Esophagus muscularis mucosa (tissue), 4 donors: ENCODE results near the gene GUCY2D. TPM values are rescaled to one million over a fixed set of nuclear protein-coding genes. Genes with fewer than 3 reads are reported as not detected.

Source experiments
- DNase-seq: peaks from one replicate; pipeline ENCODE4 v3.0.0-alpha.2; 2017; ENCODE audit errors: extremely low spot score
- H3K27ac ChIP-seq, 4 donors: fragments of 200-600 bp; sonication (generic); replicated peaks in 1 of 4; 1 replicate in 3 of 4; 2 replicates in 1 of 4; pipeline ENCODE4 v1.5.1; 2016 to 2019; ENCODE audit warnings: mild to moderate bottlenecking in 1 of 4
- H3K27me3 ChIP-seq, 4 donors: fragments of 200-600 bp; sonication (generic); one replicate each; pipeline versions ENCODE4 v1.5.1 to v1.6.0; 2016 to 2019
- H3K36me3 ChIP-seq, 4 donors: fragments of 200-600 bp; sonication (generic); one replicate each; pipeline ENCODE4 v1.5.1; 2016 to 2019
- H3K4me1 ChIP-seq, 4 donors: fragments of 200-600 bp; sonication (generic); one replicate each; pipeline ENCODE4 v1.5.1; 2016 to 2019
- H3K4me3 ChIP-seq, 4 donors: fragments of 200-600 bp; sonication (generic); 1 replicate in 2 of 4; 2 replicates in 2 of 4; pipeline ENCODE4 v1.5.1; 2016 to 2019; ENCODE audit warnings: mild to moderate bottlenecking in 4 of 4, moderate library complexity in 1 of 4
- H3K9me3 ChIP-seq, 4 donors: fragments of 200-600 bp; sonication (generic); 1 replicate in 3 of 4; 2 replicates in 1 of 4; pipeline ENCODE4 v1.5.1; 2016 to 2019
- EP300 ChIP-seq: sonication (generic); formaldehyde crosslinking; IDR thresholded peaks from one replicate; pipeline ENCODE4 v1.6.1; 2017; ENCODE audit warnings: antibody characterized with exemption
- POLR2A ChIP-seq: fragments of 450-650 bp; IDR thresholded peaks from one replicate; pipeline ENCODE4 v1.6.1; 2017; ENCODE audit warnings: antibody characterized with exemption, moderate library complexity, mild to moderate bottlenecking, low read depth
- POLR2AphosphoS5 ChIP-seq, 2 donors: sonication (generic); formaldehyde crosslinking; IDR thresholded peaks; one replicate each; pipeline ENCODE4 v1.6.1; 2017; ENCODE audit warnings: antibody characterized with exemption in 2 of 2
- WGBS: methylation state at CpG from one replicate; pipeline ENCODE4 v1.1.5; 2018; 5-methylcytosine and 5-hydroxymethylcytosine counted together
- intact Hi-C: fragments of 100-400 bp; cut with DNase I; formaldehyde crosslinking; loops from one replicate; pipeline ENCODE4 v1.15.1; 2023
- total RNA-seq, 4 donors: library from RNA; depleted of rRNA; stranded (reverse); fragments of >200 nt; gene quantifications; one replicate each; pipeline versions ENCODE4 v1.1.0 to v1.2.1, GENCODE V29; 2016
- TF ChIP-seq, protein P1 (sequence below), 3 experiments: fragments of 200-600 bp in 2 of 3; fragments of 450-650 bp in 1 of 3; sonication (generic) in 2 of 3; IDR thresholded peaks; one replicate each; pipeline ENCODE4 v1.5.1; 2017 to 2019; ENCODE audit warnings: antibody characterized with exemption in 3 of 3, mild to moderate bottlenecking in 2 of 3, moderate library complexity in 1 of 3

Gene GUCY2D
- total RNA-seq, 4 donors from 2014 or later, result 1.1 TPM; not detected in 3

DNA sequence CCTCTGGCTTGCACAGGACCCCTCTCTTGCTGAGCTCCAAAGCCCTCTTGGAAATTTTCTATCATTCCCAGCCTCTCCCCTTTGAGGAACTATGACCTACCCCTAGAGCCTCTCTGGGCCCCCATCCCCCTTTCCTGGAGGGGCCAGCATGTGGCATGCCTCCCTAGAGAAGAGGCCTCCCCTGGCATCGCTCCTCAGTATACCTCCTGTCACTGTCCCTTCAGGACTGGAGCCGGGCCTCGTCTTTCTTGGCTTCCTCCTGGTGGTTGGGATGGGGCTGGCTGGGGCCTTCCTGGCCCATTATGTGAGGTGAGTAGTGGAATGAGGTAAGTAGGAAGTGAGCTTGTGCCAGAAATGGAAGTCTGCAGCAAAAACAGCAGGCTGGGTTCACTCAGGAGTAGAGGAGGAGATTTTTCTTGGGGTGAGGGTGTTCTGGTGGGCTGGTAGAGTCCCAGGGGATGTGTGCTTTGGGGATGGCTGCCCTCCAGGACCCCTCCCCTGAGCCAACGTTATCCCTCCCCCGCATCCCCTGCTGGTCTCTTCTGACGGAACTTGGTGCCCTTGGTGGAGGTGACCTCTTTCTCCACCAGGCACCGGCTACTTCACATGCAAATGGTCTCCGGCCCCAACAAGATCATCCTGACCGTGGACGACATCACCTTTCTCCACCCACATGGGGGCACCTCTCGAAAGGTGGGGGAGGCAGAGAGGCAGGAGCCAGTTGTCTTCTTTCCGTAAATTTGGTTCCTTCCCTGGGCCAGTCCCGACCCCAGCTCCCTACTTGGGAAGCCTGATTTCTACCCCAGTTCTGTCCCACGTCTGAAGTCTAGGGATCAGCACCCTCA, 4.6 kb downstream of the GUCY2D start:
- Histone ChIP-seq H3K9me3 (no peaks in the 10 kb centered on the region), H3K4me3 (no peak overlapping the region), H3K27me3 (peaks cover 13 to 57% (median 20%) of the 10 kb centered on the region in 4 donors), H3K27ac (no peak overlapping the region), H3K4me1 (peaks cover 12 to 18% (median 15%) of the 10 kb centered on the region in 4 donors), H3K36me3 (no peaks in the 10 kb centered on the region)
- no peak for DNase-seq
- no peak for TF ChIP-seq POLR2AphosphoS5 (IDR thresholded peaks at IDR 0.05)
- 80% methylated on average over 8 of the region's 14 CpGs for WGBS
- intact Hi-C loops, result no loop called here

DNA sequence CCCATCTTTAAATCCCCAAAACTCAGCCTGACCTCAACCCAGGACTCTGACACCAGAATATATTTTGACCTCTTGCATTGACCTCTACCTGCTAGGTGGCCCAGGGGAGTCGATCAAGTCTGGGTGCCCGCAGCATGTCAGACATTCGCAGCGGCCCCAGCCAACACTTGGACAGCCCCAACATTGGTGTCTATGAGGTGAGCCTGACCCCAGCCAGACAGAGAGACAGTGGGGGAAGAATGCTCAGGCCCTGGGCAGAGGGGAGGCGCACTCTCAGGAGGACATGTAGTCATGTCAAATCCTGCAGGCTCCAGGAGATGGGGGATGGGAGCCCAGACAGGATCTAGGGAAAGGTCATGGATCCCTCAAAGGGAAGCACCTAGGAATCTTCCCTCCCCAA, 5.4 kb downstream of the GUCY2D start:
- no peak for DNase-seq
- no peaks in the 10 kb centered on the region for H3K36me3 ChIP-seq
- 98% methylated on average over 5 of the region's 5 CpGs for WGBS

DNA sequence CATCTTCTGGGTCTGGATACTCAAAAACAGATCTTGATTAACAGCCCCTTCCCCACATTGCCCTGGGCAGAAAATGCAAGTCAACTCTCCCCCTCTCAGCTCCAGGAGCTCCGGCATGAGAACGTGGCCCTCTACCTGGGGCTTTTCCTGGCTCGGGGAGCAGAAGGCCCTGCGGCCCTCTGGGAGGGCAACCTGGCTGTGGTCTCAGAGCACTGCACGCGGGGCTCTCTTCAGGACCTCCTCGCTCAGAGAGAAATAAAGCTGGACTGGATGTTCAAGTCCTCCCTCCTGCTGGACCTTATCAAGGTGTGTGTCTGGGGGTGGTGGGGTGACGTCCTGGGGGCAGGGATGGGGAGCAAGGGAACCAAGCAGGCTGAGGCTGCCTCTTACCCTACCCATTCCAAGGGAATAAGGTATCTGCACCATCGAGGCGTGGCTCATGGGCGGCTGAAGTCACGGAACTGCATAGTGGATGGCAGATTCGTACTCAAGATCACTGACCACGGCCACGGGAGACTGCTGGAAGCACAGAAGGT, 9.7 kb downstream of the GUCY2D start:
- 93% methylated on average over 15 of the region's 15 CpGs for WGBS
- no peak for DNase-seq
- Histone ChIP-seq H3K4me3 (no peak overlapping the region), H3K9me3 (no peaks in the 10 kb centered on the region), H3K27me3 (peaks cover 0 to 61% (median 18%) of the 10 kb centered on the region in 4 donors), H3K36me3 (no peaks in the 10 kb centered on the region), H3K27ac (no peak overlapping the region), H3K4me1 (peaks cover 9 to 17% (median 16%) of the 10 kb centered on the region in 4 donors)
- intact Hi-C loops, result loop anchor here (5.0 kb wide), 1 partner anchor 35 kb away; no protein-coding TSS in a partner anchor
- TF ChIP-seq POLR2A, result no peak
- TF ChIP-seq, protein P1, sequence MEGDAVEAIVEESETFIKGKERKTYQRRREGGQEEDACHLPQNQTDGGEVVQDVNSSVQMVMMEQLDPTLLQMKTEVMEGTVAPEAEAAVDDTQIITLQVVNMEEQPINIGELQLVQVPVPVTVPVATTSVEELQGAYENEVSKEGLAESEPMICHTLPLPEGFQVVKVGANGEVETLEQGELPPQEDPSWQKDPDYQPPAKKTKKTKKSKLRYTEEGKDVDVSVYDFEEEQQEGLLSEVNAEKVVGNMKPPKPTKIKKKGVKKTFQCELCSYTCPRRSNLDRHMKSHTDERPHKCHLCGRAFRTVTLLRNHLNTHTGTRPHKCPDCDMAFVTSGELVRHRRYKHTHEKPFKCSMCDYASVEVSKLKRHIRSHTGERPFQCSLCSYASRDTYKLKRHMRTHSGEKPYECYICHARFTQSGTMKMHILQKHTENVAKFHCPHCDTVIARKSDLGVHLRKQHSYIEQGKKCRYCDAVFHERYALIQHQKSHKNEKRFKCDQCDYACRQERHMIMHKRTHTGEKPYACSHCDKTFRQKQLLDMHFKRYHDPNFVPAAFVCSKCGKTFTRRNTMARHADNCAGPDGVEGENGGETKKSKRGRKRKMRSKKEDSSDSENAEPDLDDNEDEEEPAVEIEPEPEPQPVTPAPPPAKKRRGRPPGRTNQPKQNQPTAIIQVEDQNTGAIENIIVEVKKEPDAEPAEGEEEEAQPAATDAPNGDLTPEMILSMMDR (IDR thresholded peaks at IDR 0.05), result no peak
- TF ChIP-seq POLR2AphosphoS5 (IDR thresholded peaks at IDR 0.05), result no peak
- no peak for TF ChIP-seq EP300

More for the DNA sequence above, 5.4 kb downstream of the GUCY2D start:
- no peak for TF ChIP-seq POLR2A
- no peak for TF ChIP-seq POLR2AphosphoS5 (IDR thresholded peaks at IDR 0.05)
- TF ChIP-seq, protein P1 (IDR thresholded peaks at IDR 0.05), result no peak
- TF ChIP-seq EP300, result no peak
- Histone ChIP-seq H3K27ac (no peak overlapping the region), H3K27me3 (peaks cover 12 to 56% (median 12%) of the 10 kb centered on the region in 4 donors), H3K9me3 (no peaks in the 10 kb centered on the region), H3K4me1 (peaks cover 7 to 11% (median 8%) of the 10 kb centered on the region in 4 donors), H3K4me3 (no peak overlapping the region)
- intact Hi-C loops, result no loop called here

DNA sequence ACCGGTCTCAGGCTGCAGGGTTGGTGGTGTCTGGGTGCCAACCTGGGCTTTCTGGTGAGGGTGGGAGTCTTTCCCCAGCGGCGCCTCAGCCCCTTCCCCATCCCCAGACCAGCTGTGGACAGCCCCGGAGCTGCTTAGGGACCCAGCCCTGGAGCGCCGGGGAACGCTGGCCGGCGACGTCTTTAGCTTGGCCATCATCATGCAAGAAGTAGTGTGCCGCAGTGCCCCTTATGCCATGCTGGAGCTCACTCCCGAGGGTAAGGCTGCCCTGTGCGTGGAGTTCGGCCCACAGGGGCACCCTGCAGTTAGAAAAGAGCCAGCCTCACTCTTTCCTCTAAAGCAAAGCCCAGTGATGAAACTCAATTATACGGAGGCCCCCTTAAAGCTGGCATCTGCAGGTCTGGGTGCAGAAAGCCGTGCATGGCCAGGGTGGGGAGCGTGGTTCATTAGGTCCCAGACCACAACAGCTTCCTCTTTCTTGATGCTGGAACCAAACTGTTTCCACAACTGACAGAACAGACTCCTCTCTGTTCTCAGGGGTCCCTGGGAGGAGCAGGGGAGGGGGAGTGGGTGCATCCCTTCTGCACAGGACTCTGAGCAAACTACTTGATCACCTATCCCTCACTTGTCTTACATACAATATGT, 10.7 kb downstream of the GUCY2D start:
- TF ChIP-seq, protein P1 (IDR thresholded peaks at IDR 0.05), result no peak
- TF ChIP-seq EP300, result no peak
- no peak for DNase-seq
- Histone ChIP-seq H3K27ac (no peak overlapping the region), H3K27me3 (peaks cover 0 to 62% (median 18%) of the 10 kb centered on the region in 4 donors), H3K4me1 (peaks cover 10 to 19% (median 18%) of the 10 kb centered on the region in 4 donors), H3K4me3 (no peak overlapping the region), H3K36me3 (no peaks in the 10 kb centered on the region), H3K9me3 (no peaks in the 10 kb centered on the region)
- WGBS, result 53% methylated on average over 5 of the region's 17 CpGs
- intact Hi-C loops, result loop anchor here (5.0 kb wide), 1 partner anchor 34 kb away; no protein-coding TSS in a partner anchor
